T-helper 17 cell (primary cell): ENCODE data around the gene CLEC4D. TPM values are rescaled to one million over a fixed set of nuclear protein-coding genes. Genes with fewer than 3 reads are reported as not detected.
"Not testable (repeated sequence)": the region's sequence is repeated elsewhere in the genome, so short reads cannot be mapped to it uniquely, and the experiment has no call there.

ENCODE experiments used
- ATAC-seq: fragments of 150-1000 bp; cut with Tn5 transposase; 2 replicates; pipeline ENCODE4 v1.10.0; 2021; ENCODE audit warnings: mild to moderate bottlenecking, moderate library complexity
- DNase-seq, 3 donors: peaks; one replicate each; pipeline versions ENCODE4 v3.0.0 to v3.0.0-alpha.2; 2020 to 2021
- H3K9me3 ChIP-seq: one replicate; pipeline ENCODE4 v1.7.0; 2013; ENCODE audit warnings: low read length, mild to moderate bottlenecking; ENCODE audit not compliant: control insufficient read depth, poor library complexity, severe bottlenecking
- H3K27ac Mint-ChIP-seq: one replicate; pipeline ENCODE4 v1.8.0; 2022; ENCODE audit warnings: mild to moderate bottlenecking, moderate library complexity, mixed read lengths
- H3K27me3 Mint-ChIP-seq: one replicate; pipeline ENCODE4 v1.8.0; 2022; ENCODE audit warnings: mixed read lengths
- H3K36me3 Mint-ChIP-seq: one replicate; pipeline ENCODE4 v1.8.0; 2022; ENCODE audit warnings: low read depth, mixed read lengths
- H3K4me1 Mint-ChIP-seq: one replicate; pipeline ENCODE4 v1.8.0; 2022; ENCODE audit warnings: mild to moderate bottlenecking, mixed read lengths
- H3K4me3 Mint-ChIP-seq: one replicate; pipeline ENCODE4 v1.8.0; 2022; ENCODE audit warnings: mild to moderate bottlenecking, moderate library complexity, mixed read lengths
- total RNA-seq, 4 donors: library from RNA in 2 of 4; stranded (reverse) in 2 of 4; gene quantifications; one replicate each; pipeline ENCODE4 v1.2.3 and lab custom pipeline; 2022 to 2026

The CLEC4D gene
- total RNA-seq (under 1 TPM in 1 of 2 donors, not detected in 1; 0.22 TPM), total RNA-seq (lab: John Stamatoyannopoulos, UW) (0 reads per million in 2 donors)

DNA sequence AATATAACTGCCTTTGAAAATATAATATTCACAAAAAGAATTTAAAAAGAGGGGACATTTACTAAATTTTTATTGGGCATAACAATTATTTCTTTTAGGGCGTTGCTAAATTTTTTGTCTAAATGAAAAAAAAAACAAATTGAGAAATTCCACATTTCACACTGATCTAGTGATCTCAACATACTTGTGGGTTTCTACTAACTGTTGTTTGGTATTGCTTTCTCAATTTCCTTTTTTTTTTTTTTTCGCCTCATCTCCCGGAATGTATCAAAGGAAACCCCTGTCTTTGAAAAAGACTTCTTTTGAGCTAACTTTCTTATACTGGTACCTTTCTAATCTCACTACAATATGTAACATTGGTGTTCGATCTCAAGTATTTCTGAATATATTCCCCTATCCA lies at the start of gene CLEC4D:
CLEC4D (plus strand) TSS at position 248 of the 400 bp plus-strand sequence. CDS start 230 bp downstream, outside the sequence.
- Mint-ChIP-seq H3K36me3 (peaks cover 2% of the 10 kb centered on the region), H3K27ac (no peak within 1 kb of the TSS), H3K4me1 (peaks cover 5% of the 10 kb centered on the region), H3K4me3 (no peak within 1 kb of the TSS), H3K27me3 (peaks cover 29% of the 10 kb centered on the region)
- no peak for ATAC-seq
- DNase-seq = no peak
- no peaks in the 10 kb centered on the region for H3K9me3 ChIP-seq

DNA sequence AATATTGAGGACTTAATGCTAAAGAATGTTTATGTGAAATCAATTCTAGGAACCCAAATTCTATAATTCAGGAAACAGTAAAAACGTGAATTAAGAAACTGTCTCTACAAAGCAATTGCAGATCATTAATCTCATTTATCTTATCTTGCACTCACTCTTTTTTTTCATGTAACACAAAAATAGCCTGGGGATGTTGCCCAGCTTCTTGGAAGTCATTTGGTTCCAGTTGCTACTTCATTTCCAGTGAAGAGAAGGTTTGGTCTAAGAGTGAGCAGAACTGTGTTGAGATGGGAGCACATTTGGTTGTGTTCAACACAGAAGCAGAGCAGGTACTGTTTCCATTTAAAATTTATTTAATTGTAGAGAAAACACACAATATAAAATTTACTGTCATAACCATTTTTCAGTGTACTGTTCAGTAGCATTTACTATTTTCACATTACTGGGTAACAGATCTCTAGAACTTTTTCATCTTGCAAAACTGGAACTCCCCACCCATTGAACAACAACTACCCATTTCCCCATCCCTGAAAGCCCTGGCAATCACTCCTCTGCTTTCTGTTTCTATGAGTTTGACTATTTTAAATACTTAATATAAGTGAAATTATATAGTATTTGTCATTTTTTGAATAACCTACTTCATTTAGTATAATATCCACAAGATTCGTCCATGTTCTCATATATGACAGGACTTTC lies 47.9 kb upstream of the CLEC4D start:
- H3K27me3 Mint-ChIP-seq = no peaks in the 10 kb centered on the region
- ATAC-seq (no peak), DNase-seq (no peak)
- H3K36me3 Mint-ChIP-seq = no peaks in the 10 kb centered on the region
- H3K9me3 ChIP-seq = no peaks in the 10 kb centered on the region
- H3K27ac Mint-ChIP-seq = no peak overlapping the region
- H3K4me1 Mint-ChIP-seq = peaks cover 2% of the 10 kb centered on the region
- no peak overlapping the region for H3K4me3 Mint-ChIP-seq

DNA sequence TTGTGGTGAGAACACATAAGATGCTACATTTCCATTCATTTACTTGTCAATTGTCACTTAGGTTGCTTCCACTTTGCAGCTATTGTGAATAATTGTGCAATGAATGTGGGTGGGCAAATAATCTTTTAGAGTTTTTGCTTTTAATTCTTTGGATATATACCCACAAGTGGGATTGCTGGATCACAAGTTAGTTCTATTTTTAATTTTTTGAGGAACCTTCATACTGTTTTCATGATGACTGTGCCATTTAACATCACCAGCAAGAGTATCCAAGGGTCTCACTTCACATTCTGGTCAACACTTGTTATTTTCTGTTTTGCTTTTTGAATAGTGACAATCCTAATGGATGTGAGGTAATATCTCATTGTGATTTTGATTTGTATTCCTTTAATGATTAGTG lies 47.1 kb upstream of the CLEC4D start:
- DNase-seq (no peak), ATAC-seq (no peak)
- peaks cover 2% of the 10 kb centered on the region for H3K4me1 Mint-ChIP-seq
- H3K4me3 Mint-ChIP-seq = no peak overlapping the region
- H3K36me3 Mint-ChIP-seq = no peaks in the 10 kb centered on the region
- no peaks in the 10 kb centered on the region for H3K9me3 ChIP-seq
- no peaks in the 10 kb centered on the region for H3K27me3 Mint-ChIP-seq
- H3K27ac Mint-ChIP-seq = no peak overlapping the region

DNA sequence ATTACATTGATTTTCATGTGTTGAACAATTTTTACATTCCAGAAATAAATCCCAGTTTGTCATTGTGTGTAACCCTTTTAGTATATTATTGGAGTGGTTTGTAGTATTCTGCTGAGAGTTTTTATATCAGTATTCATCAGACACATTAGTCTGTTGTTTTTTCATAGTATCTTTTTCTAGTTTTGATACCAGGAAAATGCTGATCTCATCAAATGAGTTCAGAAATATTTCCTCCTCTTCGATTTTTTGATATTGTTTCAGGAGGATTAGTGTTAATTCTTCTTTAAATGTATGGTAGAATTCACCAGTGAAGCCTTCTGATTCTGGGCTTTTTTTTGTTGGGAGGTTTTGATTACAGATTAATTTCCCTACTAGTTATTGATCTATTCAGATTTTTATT lies 42.2 kb upstream of the CLEC4D start:
- Mint-ChIP-seq H3K27me3 (peaks cover 15% of the 10 kb centered on the region), H3K4me3 (no peak overlapping the region), H3K4me1 (no peaks in the 10 kb centered on the region), H3K36me3 (no peaks in the 10 kb centered on the region), H3K27ac (no peak overlapping the region)
- H3K9me3 ChIP-seq = no peaks in the 10 kb centered on the region
- no peak for ATAC-seq
- DNase-seq = no peak

DNA sequence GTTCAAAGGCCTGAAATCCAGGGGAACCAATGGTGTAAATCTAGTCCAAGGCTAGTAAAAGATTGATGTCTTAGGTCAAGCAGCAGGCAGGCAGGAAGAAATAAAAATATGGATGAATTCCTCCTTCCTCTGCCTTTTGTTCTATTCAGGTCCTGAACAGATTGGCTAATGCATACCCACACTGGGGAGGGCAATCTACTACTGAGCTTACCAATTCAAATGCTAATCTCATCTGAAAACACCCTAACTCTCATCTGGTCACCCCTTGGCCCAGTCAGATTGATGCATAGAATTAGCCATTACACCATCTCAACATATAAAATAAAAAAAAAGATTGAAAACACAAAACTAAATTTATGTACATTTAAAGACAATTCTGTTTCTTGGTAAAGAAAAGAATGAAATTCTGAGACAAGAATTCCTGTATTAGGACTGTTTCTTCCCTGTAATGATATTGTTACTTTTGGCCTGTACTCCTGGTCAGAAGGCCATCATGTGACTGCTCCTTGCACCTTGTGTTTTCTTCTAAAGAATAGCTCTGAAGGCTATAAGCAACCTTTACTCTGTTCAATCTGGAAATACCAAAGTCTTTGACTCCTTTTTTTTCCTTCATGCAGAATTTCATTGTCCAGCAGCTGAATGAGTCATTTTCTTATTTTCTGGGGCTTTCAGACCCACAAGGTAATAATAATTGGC lies 37.6 kb upstream of the CLEC4D start:
- H3K9me3 ChIP-seq = no peaks in the 10 kb centered on the region
- H3K27ac Mint-ChIP-seq = no peak overlapping the region
- no peaks in the 10 kb centered on the region for H3K36me3 Mint-ChIP-seq
- peaks cover 26% of the 10 kb centered on the region for H3K27me3 Mint-ChIP-seq
- ATAC-seq (no peak), DNase-seq (no peak)
- no peaks in the 10 kb centered on the region for H3K4me1 Mint-ChIP-seq
- no peak overlapping the region for H3K4me3 Mint-ChIP-seq

DNA sequence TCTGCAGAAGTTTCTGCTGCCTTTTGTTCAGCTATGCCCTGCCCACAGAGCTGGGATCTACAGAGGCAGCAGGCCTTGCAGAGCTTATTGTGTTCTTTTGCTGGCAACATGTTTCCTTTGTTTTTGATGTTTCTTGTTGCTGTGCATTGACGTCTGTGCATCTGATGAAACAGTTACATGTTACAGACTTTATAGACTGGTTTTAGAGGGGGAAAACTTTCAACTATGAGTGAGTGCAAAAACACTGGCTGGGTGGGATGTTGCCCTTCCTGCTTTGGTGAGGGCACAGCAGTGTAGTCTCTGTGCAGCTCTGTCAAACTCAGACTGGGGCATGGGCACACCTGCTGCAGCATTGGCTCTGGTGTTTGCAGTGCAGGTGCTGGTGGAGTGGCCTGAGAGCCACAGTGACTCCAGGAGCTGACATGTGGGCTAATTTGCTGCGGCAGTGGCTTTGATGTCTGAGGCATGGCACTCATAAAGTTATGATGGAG lies 30.7 kb upstream of the CLEC4D start:
- Mint-ChIP-seq H3K4me1 (peaks cover 6% of the 10 kb centered on the region), H3K27ac (peak overlapping the region; percentile 14), H3K4me3 (no peak overlapping the region), H3K27me3 (peaks cover 11% of the 10 kb centered on the region), H3K36me3 (peaks cover 2% of the 10 kb centered on the region)
- DNase-seq = no peak
- ATAC-seq = peak; percentile 41
- H3K9me3 ChIP-seq = no peaks in the 10 kb centered on the region

DNA sequence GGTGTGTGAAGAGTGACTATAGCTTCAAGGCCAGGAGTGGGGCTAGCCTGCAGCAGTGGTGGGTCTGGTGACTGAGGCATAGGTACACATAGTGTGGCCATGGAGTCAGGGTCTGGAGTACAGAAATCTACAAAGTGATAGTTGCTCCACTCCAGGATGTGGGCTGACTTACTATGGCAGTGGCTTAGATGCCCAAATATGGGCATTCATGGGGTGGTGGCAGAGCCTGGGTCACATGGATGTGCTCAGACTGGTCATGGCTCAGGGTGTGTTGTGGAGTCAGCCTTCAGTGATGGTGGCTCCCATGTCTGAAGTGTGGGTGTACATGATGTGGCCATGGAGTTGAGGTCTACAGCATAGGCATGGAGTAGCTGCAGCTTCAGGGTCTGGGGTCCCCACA lies 30.2 kb upstream of the CLEC4D start:
- no peak overlapping the region for H3K4me3 Mint-ChIP-seq
- H3K27me3 Mint-ChIP-seq = peaks cover 6% of the 10 kb centered on the region
- peak; percentile 60 for ATAC-seq
- H3K36me3 Mint-ChIP-seq = peaks cover 2% of the 10 kb centered on the region
- H3K27ac Mint-ChIP-seq = peak overlapping the region; percentile 14
- H3K9me3 ChIP-seq = no peaks in the 10 kb centered on the region
- H3K4me1 Mint-ChIP-seq = peaks cover 6% of the 10 kb centered on the region
- DNase-seq = no peak

DNA sequence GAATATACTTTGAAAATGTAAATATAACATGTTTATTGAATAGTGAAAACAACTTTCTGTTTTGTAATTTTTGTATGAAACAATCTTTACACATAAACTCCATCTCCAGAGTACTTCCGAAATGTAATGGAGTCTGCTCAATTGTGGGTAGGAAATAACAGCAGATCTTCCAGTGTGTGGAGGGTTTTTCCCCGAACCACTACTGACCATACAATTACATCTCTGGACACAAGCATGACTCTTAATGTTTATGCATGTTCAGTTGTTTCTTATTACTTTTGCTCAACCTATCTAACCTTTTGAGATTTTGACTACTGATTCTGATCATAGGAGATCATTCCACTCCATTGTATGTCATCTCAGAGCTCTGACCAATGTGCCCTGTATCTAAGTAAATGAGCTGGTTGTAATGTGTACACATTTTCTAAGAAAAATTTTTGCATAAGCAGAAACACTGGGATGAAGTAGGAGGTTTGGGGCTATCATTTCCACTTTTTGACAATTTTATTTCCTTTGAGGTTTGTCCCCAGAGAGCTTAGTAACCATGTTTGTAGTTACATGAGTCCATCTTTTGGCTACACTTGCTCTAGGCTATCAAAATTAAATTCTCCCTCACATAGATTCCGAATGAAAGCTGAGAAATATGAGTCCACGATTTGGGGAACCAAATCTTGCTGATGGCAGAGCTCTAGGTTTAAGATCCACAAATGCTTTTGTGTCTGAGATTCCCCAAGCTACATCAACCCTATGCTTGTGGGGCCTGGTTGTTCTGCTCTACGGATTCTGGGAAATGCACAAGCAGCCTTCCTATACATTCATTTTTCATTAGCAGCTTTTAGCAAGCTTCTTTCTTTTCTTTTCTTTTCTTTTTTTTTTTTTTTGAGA lies 21.4 kb upstream of the CLEC4D start:
- ATAC-seq = no peak

DNA sequence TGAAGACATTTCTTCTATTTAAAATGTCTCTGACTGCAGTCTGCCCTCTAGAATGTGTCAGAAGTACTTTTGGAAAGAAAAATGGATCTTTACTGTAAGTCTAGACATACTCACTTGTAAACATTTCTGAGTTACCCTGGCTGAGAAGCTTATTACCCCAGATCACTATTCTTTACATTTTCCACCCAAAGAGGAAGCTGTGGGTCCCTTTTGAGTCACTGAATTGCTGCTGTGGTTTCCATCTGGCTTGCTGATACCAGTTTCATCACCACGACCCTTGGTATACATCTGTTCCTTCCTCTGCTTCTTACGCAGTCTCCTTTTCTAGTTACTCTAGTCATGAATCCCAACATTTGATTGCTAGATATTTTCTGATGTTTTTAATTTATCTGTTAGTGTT lies 20.2 kb upstream of the CLEC4D start:
- ATAC-seq = peak; percentile 96
- Mint-ChIP-seq H3K27ac (peak overlapping the region; percentile 90), H3K27me3 (no peaks in the 10 kb centered on the region), H3K4me1 (peaks cover 17% of the 10 kb centered on the region), H3K36me3 (no peaks in the 10 kb centered on the region), H3K4me3 (no peak overlapping the region)
- no peaks in the 10 kb centered on the region for H3K9me3 ChIP-seq
- peak in 1 of 3 donors; percentile 10 for DNase-seq

More for the DNA sequence above, 21.4 kb upstream of the CLEC4D start:
- Mint-ChIP-seq H3K27me3 (no peaks in the 10 kb centered on the region), H3K36me3 (no peaks in the 10 kb centered on the region), H3K27ac (peak overlapping the region; percentile 90), H3K4me3 (peak overlapping the region; percentile 19), H3K4me1 (peaks cover 17% of the 10 kb centered on the region)
- H3K9me3 ChIP-seq = no peaks in the 10 kb centered on the region
- no peak for DNase-seq

DNA sequence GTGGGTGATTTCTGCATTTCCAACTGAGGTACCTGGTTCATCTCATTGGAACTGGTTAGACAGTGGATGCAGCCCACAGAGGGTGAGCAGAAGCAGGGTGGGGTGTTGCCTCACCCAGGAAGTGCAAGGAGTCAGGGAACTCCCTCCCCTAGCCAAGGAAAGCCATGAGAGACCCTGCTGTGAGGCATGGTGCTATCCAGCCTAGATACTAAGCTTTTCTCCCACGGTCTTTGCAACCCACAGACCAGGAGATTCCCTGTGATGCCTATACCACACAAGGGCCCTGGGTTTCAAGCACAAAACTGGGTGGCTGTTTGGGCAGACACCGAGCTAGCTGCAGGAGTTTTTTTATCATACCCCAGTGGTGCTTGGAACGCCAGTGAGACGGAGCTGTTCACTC lies 17.6 kb upstream of the CLEC4D start:
- not testable (repeated sequence) for H3K27me3 Mint-ChIP-seq, DNase-seq, H3K27ac Mint-ChIP-seq, H3K4me3 Mint-ChIP-seq, ATAC-seq, H3K36me3 Mint-ChIP-seq, H3K9me3 ChIP-seq
- peaks cover 29% of the 10 kb centered on the region for H3K4me1 Mint-ChIP-seq

DNA sequence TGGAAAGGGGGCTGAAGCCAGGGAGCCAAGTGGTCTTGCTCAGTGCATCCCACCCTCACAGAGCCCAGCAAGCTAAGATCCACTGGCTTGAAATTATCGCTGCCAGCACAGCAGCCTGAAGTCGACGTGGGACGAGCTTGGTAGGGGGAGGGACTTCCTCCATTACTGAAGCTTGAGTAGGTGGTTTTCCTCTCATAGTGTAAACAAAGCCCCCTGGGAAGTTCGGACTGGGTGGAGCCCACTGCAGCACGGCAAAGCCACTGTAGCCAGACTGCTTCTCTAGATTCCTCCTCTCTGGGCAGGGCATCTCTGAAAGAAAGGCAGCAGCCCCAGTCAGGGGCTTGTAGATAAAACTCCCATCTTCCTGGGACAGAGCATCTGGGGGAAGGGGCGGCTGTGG lies 17.2 kb upstream of the CLEC4D start:
- not testable (repeated sequence) for H3K27ac Mint-ChIP-seq, H3K27me3 Mint-ChIP-seq

DNA sequence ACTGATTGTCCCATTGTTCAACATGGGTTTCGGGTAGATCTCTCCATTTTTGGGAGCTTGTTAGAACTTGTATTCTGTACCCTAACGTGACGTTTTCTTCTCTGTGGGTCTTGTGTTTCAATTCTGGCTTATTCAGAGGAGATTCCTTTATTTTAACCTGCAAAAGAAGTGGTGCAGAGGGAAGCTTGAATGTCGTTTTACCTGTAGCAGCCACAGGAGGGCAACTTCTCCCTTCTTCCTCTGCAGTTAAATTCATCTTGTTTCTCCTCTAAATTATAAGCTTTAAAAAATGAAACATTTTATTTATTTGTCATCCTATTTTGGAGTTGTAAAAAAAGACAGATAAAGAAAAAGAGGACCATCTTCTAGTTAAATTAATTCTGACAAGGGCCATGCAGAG lies 13.7 kb upstream of the CLEC4D start:
- ATAC-seq (no peak), DNase-seq (no peak)
- H3K9me3 ChIP-seq = no peaks in the 10 kb centered on the region
- H3K36me3 Mint-ChIP-seq = no peaks in the 10 kb centered on the region
- no peak overlapping the region for H3K27ac Mint-ChIP-seq
- no peak overlapping the region for H3K4me3 Mint-ChIP-seq
- H3K4me1 Mint-ChIP-seq = peaks cover 26% of the 10 kb centered on the region
- no peaks in the 10 kb centered on the region for H3K27me3 Mint-ChIP-seq

More for the DNA sequence above, 17.2 kb upstream of the CLEC4D start:
- not testable (repeated sequence) for ATAC-seq, H3K9me3 ChIP-seq, H3K36me3 Mint-ChIP-seq, DNase-seq, H3K4me3 Mint-ChIP-seq
- H3K4me1 Mint-ChIP-seq = peaks cover 29% of the 10 kb centered on the region

DNA sequence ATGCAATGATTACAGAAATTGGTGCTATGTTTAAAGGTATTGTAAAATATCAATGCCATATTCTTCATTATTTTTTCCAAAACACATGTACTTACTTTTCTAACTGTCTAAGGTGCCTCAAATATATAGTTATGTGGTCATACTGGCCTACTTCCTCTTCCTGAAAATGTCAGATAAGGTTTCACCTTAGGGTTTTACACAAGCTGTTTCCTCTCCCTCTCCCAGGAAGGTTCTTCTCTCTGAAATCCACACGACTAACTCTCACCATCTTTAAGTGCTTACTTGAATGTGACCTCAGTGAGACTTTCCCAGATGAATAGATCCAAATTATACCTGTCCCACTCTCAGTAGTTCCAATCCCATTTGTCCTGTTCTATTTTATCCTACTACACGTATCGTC lies 11.6 kb upstream of the CLEC4D start:
- Mint-ChIP-seq H3K27me3 (no peaks in the 10 kb centered on the region), H3K36me3 (no peaks in the 10 kb centered on the region), H3K4me1 (peaks cover 23% of the 10 kb centered on the region), H3K4me3 (peak overlapping the region; percentile 31), H3K27ac (peak overlapping the region; percentile 88)
- DNase-seq (no peak), ATAC-seq (peak; percentile 50)
- H3K9me3 ChIP-seq = no peaks in the 10 kb centered on the region
